Type B pancreatic cell (in vitro differentiated cells): ENCODE data around the gene CIC. TPM values are rescaled to one million over a fixed set of nuclear protein-coding genes. Genes with fewer than 3 reads are reported as not detected.
A peak's percentile ranks its signal among the peaks of the same experiment; 100 is the strongest.

Source experiments
- DNase-seq: peaks from one replicate; pipeline ENCODE4 v3.0.0; 2021; ENCODE audit warnings: mixed read lengths; ENCODE audit not compliant: unreplicated experiment; ENCODE audit errors: extremely low spot score
- H3K27ac Mint-ChIP-seq: 2 replicates; pipeline ENCODE4 v1.8.0; 2021; ENCODE audit warnings: mild to moderate bottlenecking, mixed read lengths
- H3K27me3 Mint-ChIP-seq: 2 replicates; pipeline ENCODE4 v1.8.0; 2021; ENCODE audit warnings: mixed read lengths
- H3K36me3 Mint-ChIP-seq: 2 replicates; pipeline ENCODE4 v1.8.0; 2021; ENCODE audit warnings: mixed read lengths
- H3K4me1 Mint-ChIP-seq: one replicate; pipeline ENCODE4 v1.8.0; 2021; ENCODE audit warnings: mixed read lengths; ENCODE audit not compliant: unreplicated experiment
- H3K4me3 Mint-ChIP-seq: 2 replicates; pipeline ENCODE4 v1.8.0; 2021; ENCODE audit warnings: mild to moderate bottlenecking, mixed read lengths
- H3K9me3 Mint-ChIP-seq: 2 replicates; pipeline ENCODE4 v1.8.0; 2021; ENCODE audit warnings: mixed read lengths
- CTCF ChIP-seq: fragments of 200-600 bp; sonication (generic); conservative IDR thresholded peaks from 2 replicates; pipeline ENCODE4 v1.5.0; 2021; ENCODE audit warnings: antibody characterized with exemption, mild to moderate bottlenecking
- total RNA-seq: library from RNA; stranded (reverse); gene quantifications from 2 replicates; pipeline ENCODE4 v1.2.1, GENCODE V29; 2021; ENCODE audit warnings: low replicate concordance

Gene CIC
- total RNA-seq, 1 donor from 2014 or later, result 70.3 TPM

- TF ChIP-seq CTCF, result no peak
- Mint-ChIP-seq H3K27ac (peak overlapping the region; percentile 95), H3K4me3 (peak overlapping the region; percentile 95), H3K36me3 (peaks cover 3% of the 10 kb centered on the region), H3K4me1 (peaks cover 22% of the 10 kb centered on the region), H3K27me3 (no peaks in the 10 kb centered on the region), H3K9me3 (no peaks in the 10 kb centered on the region)
- DNase-seq, result no peak
These were observed 16.4 kb upstream of the CIC start for GRCh38 chr19:42252365-42253244.

DNA sequence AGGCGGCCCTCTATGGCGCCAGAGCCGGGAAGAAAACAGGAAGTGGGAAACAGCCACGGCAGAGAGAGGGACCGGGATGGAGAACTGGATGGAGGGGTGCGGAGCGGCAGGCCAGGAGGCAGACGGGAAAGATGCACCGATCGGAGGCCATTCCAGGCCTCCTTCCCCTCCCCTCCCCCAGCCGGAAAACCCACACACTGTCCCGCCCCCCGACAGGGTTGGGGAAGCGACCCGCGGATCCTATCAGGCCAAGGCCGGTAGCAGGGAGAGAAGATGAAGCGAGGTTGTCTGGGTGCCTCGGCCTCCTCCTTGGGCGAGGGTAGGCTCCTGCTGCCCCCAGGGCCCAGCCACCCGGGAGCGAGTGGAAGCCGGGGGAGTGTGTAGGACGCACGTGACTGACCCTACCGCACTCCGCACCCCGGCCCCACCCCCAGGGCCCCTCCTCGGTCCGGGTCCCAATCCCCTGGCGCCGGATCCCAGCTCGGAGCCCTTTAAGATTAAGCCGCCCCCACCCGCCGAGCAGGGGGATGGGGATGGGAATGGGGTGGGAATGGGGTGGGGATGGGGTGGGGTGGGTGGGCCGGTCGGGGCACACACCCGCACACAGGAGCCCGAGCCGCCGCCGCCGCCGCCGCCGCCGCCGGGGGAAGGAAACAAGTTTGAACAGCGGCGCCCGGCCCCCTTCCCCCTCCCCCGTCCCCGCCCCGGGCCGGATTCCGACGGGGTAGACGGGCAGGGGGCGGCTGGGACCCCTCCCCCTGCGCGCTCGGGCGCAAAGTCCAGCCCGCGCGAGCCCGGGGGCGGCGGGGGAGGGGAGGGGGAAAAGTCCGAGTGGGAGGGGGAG is 15.6 kb upstream of the CIC start:
- peak; percentile 84 for DNase-seq
- no peaks in the 10 kb centered on the region for H3K27me3 Mint-ChIP-seq
- no peak for TF ChIP-seq CTCF
- H3K4me1 Mint-ChIP-seq, result peaks cover 22% of the 10 kb centered on the region
- peak overlapping the region; percentile 95 for H3K4me3 Mint-ChIP-seq
- H3K9me3 Mint-ChIP-seq, result no peaks in the 10 kb centered on the region
- peaks cover 3% of the 10 kb centered on the region for H3K36me3 Mint-ChIP-seq
- H3K27ac Mint-ChIP-seq, result peak overlapping the region; percentile 95

- Mint-ChIP-seq H3K27me3 (no peaks in the 10 kb centered on the region), H3K4me1 (peaks cover 22% of the 10 kb centered on the region), H3K27ac (no peak overlapping the region), H3K36me3 (peaks cover 3% of the 10 kb centered on the region), H3K4me3 (peak overlapping the region; percentile 90), H3K9me3 (no peaks in the 10 kb centered on the region)
- TF ChIP-seq CTCF, result peak; percentile 32
- DNase-seq, result peak; percentile 81
These were observed 14.8 kb upstream of the CIC start for GRCh38 chr19:42254089-42254849.

- Mint-ChIP-seq H3K4me3 (peak within 1 kb of the TSS; percentile 90), H3K4me1 (peaks cover 22% of the 10 kb centered on the region), H3K9me3 (no peaks in the 10 kb centered on the region), H3K27me3 (no peaks in the 10 kb centered on the region), H3K36me3 (peaks cover 3% of the 10 kb centered on the region), H3K27ac (peak within 1 kb of the TSS; percentile 93)
- DNase-seq, result peak; percentile 95
- TF ChIP-seq CTCF, result no peak
These were observed 13.9 kb upstream of the CIC start, which contains the start of gene ERF for GRCh38 chr19:42254850-42255765. ERF (minus strand) TSS chr19:42255128; CDS start chr19:42254999, 129 bp downstream.
